Measurements from ENCODE around the gene ASCC2.
"Not testable (repeated sequence)": the region's sequence is repeated elsewhere in the genome, so short reads cannot be mapped to it uniquely, and the experiment has no call there.

ASCC2 gene

DNA sequence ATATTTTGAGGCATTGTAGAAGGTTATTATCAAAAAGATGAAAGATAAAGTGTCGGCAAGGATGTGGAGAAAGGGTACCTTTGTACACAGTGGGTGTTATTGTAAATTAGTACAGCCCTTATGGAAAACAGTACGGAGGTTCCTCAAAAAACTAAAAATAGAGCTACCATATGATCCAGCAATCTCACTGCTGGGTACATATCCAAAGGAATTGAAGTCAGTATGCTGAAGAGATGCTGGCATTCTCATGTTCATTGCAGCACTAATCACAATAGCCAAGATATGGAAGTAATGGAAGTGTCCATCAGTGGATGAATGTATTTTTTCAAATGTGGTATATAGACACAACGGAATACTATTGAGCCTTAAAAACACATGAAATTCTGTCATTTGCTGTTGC, 29.8 kb upstream of the ASCC2 start:
- TF ChIP-seq, protein P1, sequence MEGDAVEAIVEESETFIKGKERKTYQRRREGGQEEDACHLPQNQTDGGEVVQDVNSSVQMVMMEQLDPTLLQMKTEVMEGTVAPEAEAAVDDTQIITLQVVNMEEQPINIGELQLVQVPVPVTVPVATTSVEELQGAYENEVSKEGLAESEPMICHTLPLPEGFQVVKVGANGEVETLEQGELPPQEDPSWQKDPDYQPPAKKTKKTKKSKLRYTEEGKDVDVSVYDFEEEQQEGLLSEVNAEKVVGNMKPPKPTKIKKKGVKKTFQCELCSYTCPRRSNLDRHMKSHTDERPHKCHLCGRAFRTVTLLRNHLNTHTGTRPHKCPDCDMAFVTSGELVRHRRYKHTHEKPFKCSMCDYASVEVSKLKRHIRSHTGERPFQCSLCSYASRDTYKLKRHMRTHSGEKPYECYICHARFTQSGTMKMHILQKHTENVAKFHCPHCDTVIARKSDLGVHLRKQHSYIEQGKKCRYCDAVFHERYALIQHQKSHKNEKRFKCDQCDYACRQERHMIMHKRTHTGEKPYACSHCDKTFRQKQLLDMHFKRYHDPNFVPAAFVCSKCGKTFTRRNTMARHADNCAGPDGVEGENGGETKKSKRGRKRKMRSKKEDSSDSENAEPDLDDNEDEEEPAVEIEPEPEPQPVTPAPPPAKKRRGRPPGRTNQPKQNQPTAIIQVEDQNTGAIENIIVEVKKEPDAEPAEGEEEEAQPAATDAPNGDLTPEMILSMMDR (IDR thresholded peaks at IDR 0.05; ENCODE audit: low read depth, low read length), result no peak
- no peak overlapping the region for H3K4me3 ChIP-seq (ENCODE audit: low read depth, low read length)

DNA sequence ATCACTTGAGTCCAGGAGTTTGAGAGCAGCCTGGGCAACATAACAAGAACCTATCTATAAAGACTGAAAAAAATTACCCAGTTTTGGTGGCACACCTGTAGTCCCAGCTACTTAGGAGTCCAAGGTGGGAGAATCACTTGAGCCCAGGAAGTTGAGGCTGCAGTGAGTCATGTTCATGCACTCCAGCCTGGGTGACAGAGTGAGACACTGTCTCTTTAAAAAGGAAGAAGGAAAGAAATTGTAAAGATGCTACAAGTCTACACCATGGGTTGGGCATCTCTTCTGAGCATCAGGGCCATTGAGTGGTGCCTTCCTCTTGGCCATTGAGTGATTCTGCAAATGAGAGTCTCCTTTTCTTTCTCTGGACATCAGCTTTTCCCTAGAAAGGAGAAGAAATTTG, 29.2 kb upstream of the ASCC2 start:
- TF ChIP-seq, protein P1 (IDR thresholded peaks at IDR 0.05; ENCODE audit: low read depth, low read length), result no peak
- H3K4me3 ChIP-seq (ENCODE audit: low read depth, low read length), result no peak overlapping the region

DNA sequence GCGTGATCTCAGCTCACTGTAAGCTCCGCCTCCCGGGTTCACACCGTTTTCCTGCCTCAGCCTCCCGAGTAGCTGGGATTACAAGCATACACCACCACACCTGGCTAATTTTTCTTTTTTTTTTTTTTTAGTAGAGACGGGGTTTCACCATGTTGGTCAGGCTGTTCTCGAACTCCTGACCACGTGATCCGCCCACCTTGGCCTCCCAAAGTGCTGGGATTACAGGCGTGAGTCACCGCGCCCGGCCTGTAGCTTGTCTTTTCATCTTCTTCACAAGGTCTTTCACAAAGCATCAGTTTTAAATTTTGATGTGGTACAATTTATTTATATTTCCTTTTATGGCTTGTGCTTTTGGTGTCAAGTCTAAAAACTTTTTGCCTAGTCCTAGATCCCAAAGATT, 27.5 kb upstream of the ASCC2 start:
- H3K4me3 ChIP-seq (ENCODE audit: low read depth, low read length), result not testable (repeated sequence)

DNA sequence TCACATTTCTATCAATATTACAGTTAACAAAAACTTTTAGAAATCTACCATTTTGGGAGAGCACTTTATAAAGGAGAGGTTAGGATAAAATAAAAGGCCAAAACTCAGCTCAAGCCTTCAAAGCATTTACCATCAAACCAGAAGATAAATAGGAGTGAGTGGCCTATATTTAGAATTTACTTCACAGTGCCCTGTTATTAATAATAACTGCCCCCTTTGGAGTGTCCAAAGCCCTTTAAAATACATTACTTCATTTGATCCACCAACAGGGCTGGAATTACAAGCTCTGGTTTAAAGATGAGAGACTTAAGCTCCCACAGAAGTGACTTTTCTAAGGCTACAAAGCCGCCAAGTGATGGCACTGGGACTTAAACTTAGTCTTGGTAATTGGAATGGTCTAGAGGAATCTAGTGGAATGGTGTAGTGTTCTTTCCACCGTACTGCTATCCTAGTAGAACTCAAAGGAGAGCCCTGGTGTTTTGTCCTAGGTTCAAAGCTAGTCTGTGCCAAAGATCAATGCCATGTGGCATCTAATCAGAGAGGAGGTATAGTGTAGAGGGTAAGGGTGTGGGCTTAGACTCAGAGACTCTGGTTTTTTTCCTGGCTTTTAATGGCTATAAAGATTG, 23.7 kb upstream of the ASCC2 start:
- H3K4me3 ChIP-seq (ENCODE audit: low read depth, low read length), result no peak overlapping the region
- TF ChIP-seq, protein P1 (IDR thresholded peaks at IDR 0.05; ENCODE audit: low read depth, low read length), result no peak

DNA sequence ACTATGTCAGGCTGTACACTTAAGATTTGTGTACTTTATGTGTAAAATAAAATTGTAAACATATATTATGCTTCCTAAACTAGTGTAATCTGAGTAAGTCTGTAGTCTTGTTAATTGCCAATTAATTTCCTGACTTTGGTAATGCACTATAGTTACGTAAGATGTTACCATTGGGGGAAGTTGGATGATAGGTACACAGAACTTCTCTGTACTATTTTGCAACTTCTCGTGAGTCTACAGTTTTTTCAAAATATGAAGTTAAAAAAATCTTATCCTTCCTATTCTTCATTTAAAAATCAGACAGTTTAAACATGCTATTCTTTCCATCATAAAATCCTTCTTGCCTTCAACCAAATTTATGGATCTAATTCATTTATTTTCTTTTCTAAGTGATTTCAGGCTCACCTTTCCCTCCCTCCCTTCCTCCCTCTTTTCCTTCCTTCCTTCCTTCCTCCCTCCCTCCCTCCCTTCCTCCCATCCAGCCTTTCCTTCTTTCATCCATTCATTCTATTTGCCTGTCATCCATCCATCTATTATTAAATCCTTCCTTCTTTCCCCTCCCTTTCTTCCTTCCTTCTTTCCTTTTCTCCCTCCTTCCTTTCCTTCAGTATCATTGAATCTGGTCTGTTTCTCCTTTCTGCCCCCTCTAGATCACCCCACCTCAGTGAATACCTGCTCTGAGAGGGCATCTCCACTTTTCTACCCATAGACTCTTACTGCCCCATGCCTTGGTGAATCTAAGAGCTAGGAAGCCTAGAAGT, 22.1 kb upstream of the ASCC2 start:
- TF ChIP-seq, protein P1 (IDR thresholded peaks at IDR 0.05; ENCODE audit: low read depth, low read length), result no peak
- no peak overlapping the region for H3K4me3 ChIP-seq (ENCODE audit: low read depth, low read length)

DNA sequence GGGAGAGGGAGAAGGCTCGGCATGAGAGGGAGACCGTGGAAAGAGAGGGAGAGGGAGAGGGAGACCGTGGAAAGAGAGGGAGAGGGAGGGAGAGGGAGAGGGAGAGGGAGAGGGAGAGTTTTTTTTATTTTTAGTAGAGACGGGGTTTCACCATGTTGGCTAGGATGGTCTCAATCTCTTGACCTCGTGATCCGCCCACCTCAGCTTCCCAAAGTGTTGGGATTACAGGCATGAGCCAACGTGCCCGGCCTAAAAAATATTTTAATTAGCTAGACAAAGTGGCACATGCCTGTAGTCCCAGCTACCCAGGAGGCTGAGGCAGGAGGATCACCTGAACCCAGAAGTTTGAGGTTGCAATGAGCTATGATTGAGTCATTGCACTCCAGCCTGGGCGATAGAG, 21.0 kb upstream of the ASCC2 start:
- H3K4me3 ChIP-seq (ENCODE audit: low read depth, low read length), result not testable (repeated sequence)

DNA sequence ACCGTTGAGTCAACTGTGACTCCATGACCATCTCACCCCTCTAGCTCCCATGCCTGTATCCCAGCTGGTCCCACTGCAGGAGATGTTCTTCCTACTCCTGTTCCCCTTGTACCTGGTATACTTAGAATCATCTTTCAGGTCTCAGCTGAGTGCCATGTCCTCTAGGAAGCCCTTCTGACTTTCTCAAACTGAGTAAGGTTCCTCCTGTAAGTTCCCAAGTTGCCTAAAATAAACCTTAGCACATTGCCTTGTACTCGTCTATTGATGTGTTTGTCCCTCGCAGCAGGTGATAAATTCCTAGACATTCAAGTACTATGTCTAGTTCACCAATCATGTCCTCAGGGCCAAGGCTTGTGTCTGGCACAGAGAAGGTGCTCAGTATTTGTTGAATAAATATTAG, 18.4 kb upstream of the ASCC2 start:
- TF ChIP-seq, protein P1 (IDR thresholded peaks at IDR 0.05; ENCODE audit: low read depth, low read length), result no peak
- H3K4me3 ChIP-seq (ENCODE audit: low read depth, low read length), result no peak overlapping the region

DNA sequence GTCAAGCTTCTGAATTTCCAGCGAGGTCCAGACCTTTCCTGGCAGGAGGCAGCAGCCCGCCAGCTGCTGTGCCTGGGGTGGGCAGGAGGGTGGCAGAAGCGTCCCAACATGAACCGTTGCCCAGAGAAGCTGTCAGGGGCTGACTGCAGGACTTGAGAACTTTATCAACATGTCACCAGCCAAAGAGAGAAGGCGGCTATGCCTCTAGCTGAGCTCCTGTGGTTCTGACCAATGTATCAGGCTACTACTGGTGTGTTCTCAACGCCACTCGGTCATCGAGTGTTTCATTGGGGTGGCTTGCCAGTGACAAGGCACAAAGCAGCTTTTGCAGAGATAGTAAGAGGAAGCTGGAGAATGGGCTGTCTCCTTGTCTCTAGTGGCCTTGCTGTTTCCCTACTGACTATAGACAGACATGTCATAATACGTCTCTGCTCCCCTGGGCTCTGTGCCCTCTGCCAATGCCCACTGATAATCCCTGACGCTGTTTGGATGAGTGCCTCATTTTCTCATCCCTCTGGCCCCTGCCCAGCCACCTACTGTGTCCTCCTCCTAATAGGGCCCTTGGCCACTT, 17.6 kb upstream of the ASCC2 start:
- no peak overlapping the region for H3K4me3 ChIP-seq (ENCODE audit: low read depth, low read length)
- TF ChIP-seq, protein P1 (IDR thresholded peaks at IDR 0.05; ENCODE audit: low read depth, low read length), result no peak

Measured in WI38 (cell line).